Measurements from ENCODE around the gene USP17L26. TPM values are rescaled to one million over a fixed set of nuclear protein-coding genes. Genes with fewer than 3 reads are reported as not detected.
"Not testable (repeated sequence)": the region's sequence is repeated elsewhere in the genome, so short reads cannot be mapped to it uniquely, and the experiment has no call there.

Gene USP17L26
- total RNA-seq, 1 experiment from 2014 or later, result not detected

DNA sequence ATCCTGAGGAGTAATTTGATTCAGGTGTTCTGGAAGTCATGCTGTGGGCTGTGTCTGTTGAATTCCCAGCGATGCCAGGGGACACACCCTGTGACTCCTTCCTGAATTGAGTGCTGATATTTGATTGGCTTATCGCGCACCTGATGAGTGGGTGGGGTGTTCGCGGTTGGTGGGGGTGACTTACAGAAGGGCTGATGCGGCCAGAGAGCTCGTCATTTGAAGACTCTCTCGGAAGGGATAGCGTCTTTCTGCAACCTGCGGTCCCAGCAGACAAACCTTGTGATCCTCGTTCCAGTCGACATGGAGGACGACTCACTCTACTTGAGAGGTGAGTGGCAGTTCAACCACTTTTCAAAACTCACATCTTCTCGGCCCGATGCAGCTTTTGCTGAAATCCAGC, 4.6 kb downstream of the USP17L26 start, which contains the start of gene USP17L5:
TSS of gene USP17L5 (plus strand) at position 301 of the 400 bp plus-strand sequence. CDS start at position 301, 0 bp downstream.
- not testable (repeated sequence) for H4K91ac ChIP-seq (ENCODE audit: insufficient read length, low read depth, low read length); H3K14ac ChIP-seq (ENCODE audit: insufficient read depth, low read length); H3K4me3 Mint-ChIP-seq; H3K27ac ChIP-seq (ENCODE audit: insufficient read length, low read depth, low read length); H3K4me2 ChIP-seq (ENCODE audit: insufficient read depth, insufficient read length, low read length); H3K9me3 ChIP-seq (ENCODE audit: control insufficient read depth, low read depth, low read length); H2AK5ac ChIP-seq (ENCODE audit: insufficient read length, low read length); H3K4ac ChIP-seq (ENCODE audit: low read depth, low read length); H2BK20ac ChIP-seq (ENCODE audit: low read depth, low read length, poor library complexity, severe bottlenecking); H3K79me1 ChIP-seq (ENCODE audit: insufficient read depth, low read depth, low read length, poor library complexity, severe bottlenecking); H4K5ac ChIP-seq (ENCODE audit: insufficient read length, low read depth, low read length); DNase-seq; H3T11ph ChIP-seq (ENCODE audit: low read length); H2AFZ ChIP-seq (ENCODE audit: low read length); H4K20me1 ChIP-seq (ENCODE audit: control insufficient read depth, insufficient read depth, insufficient read length); H3K36me3 Mint-ChIP-seq (ENCODE audit: insufficient read depth in 1 of 3, low read depth in 3 of 3); H3K56ac ChIP-seq (ENCODE audit: insufficient read length, low read depth, low read length); H3K27me3 ChIP-seq (ENCODE audit: insufficient read depth, low read length); H4K8ac ChIP-seq (replicated peaks; ENCODE audit: insufficient read length, low read depth, low read length); H3K4me1 Mint-ChIP-seq; H2BK5ac ChIP-seq (ENCODE audit: insufficient read length, low read length); H3K4me1 ChIP-seq (ENCODE audit: insufficient read depth, low read length); H3K9me3 Mint-ChIP-seq; H2BK15ac ChIP-seq (ENCODE audit: low read depth, low read length); H3K9ac ChIP-seq (ENCODE audit: extremely low read depth, insufficient read length, low read length); H3K23ac ChIP-seq (ENCODE audit: insufficient read length, low read depth, low read length); H3K23me2 ChIP-seq (ENCODE audit: insufficient read length, low read depth, low read length, poor library complexity, severe bottlenecking); H3K27ac Mint-ChIP-seq; H2BK120ac ChIP-seq (ENCODE audit: low read depth, low read length, poor library complexity, severe bottlenecking); H2BK12ac ChIP-seq (ENCODE audit: insufficient read length, low read depth, low read length); H3K79me2 ChIP-seq (ENCODE audit: insufficient read depth, low read length); H3K18ac ChIP-seq (ENCODE audit: insufficient read length, low read depth, low read length); H3K27me3 Mint-ChIP-seq (ENCODE audit: low read depth)
- WGBS (ENCODE audit: extremely low coverage, insufficient read length, low lambda C conversion rate), result no CpG with 5 or more reads among the region's 15 CpGs

DNA sequence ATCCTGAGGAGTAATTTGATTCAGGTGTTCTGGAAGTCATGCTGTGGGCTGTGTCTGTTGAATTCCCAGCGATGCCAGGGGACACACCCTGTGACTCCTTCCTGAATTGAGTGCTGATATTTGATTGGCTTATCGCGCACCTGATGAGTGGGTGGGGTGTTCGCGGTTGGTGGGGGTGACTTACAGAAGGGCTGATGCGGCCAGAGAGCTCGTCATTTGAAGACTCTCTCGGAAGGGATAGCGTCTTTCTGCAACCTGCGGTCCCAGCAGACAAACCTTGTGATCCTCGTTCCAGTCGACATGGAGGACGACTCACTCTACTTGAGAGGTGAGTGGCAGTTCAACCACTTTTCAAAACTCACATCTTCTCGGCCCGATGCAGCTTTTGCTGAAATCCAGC, 9.4 kb downstream of the USP17L26 start, which contains the start of gene USP17L27:
TSS of gene USP17L27 (plus strand) at position 301 of the 400 bp plus-strand sequence. CDS start at position 301, 0 bp downstream.
- H3K4me1 Mint-ChIP-seq; H2BK20ac ChIP-seq (ENCODE audit: low read depth, low read length, poor library complexity, severe bottlenecking); H3K27me3 ChIP-seq (ENCODE audit: insufficient read depth, low read length); H2BK5ac ChIP-seq (ENCODE audit: insufficient read length, low read length); H3K9me3 Mint-ChIP-seq; H3K36me3 Mint-ChIP-seq (ENCODE audit: insufficient read depth in 1 of 3, low read depth in 3 of 3); H3K27ac ChIP-seq (ENCODE audit: insufficient read length, low read depth, low read length); H3K4me2 ChIP-seq (ENCODE audit: insufficient read depth, insufficient read length, low read length); H3K9ac ChIP-seq (ENCODE audit: extremely low read depth, insufficient read length, low read length); H2AFZ ChIP-seq (ENCODE audit: low read length); H3K23me2 ChIP-seq (ENCODE audit: insufficient read length, low read depth, low read length, poor library complexity, severe bottlenecking); H2BK120ac ChIP-seq (ENCODE audit: low read depth, low read length, poor library complexity, severe bottlenecking); H3K79me2 ChIP-seq (ENCODE audit: insufficient read depth, low read length); H3K23ac ChIP-seq (ENCODE audit: insufficient read length, low read depth, low read length); H3K9me3 ChIP-seq (ENCODE audit: control insufficient read depth, low read depth, low read length); H4K91ac ChIP-seq (ENCODE audit: insufficient read length, low read depth, low read length); H3K27ac Mint-ChIP-seq; H3T11ph ChIP-seq (ENCODE audit: low read length); H2AK5ac ChIP-seq (ENCODE audit: insufficient read length, low read length); H3K4me3 Mint-ChIP-seq; H3K27me3 Mint-ChIP-seq (ENCODE audit: low read depth); H3K4ac ChIP-seq (ENCODE audit: low read depth, low read length); H3K79me1 ChIP-seq (ENCODE audit: insufficient read depth, low read depth, low read length, poor library complexity, severe bottlenecking); H3K14ac ChIP-seq (ENCODE audit: insufficient read depth, low read length); H3K4me1 ChIP-seq (ENCODE audit: insufficient read depth, low read length); DNase-seq; H2BK15ac ChIP-seq (ENCODE audit: low read depth, low read length); H3K56ac ChIP-seq (ENCODE audit: insufficient read length, low read depth, low read length); H4K5ac ChIP-seq (ENCODE audit: insufficient read length, low read depth, low read length); H4K20me1 ChIP-seq (ENCODE audit: control insufficient read depth, insufficient read depth, insufficient read length); H3K18ac ChIP-seq (ENCODE audit: insufficient read length, low read depth, low read length); H4K8ac ChIP-seq (replicated peaks; ENCODE audit: insufficient read length, low read depth, low read length); H2BK12ac ChIP-seq (ENCODE audit: insufficient read length, low read depth, low read length): not testable (repeated sequence)
- no CpG with 5 or more reads among the region's 15 CpGs for WGBS (ENCODE audit: extremely low coverage, insufficient read length, low lambda C conversion rate)
